IPS-18a (cell line): ENCODE results near the gene ZFYVE28.

Experiments
- H3K27ac ChIP-seq: one replicate; pipeline ENCODE4 v1.5.1; 2013; ENCODE audit warnings: low read length
- H3K27me3 ChIP-seq: one replicate; pipeline ENCODE4 v1.6.1; 2013; ENCODE audit warnings: mild to moderate bottlenecking, low read length; ENCODE audit not compliant: control insufficient read depth, insufficient read depth
- H3K36me3 ChIP-seq: one replicate; pipeline ENCODE4 v1.6.1; 2013; ENCODE audit warnings: low read depth, low read length; ENCODE audit not compliant: control insufficient read depth
- H3K4me1 ChIP-seq: one replicate; pipeline ENCODE4 v1.6.1; 2013; ENCODE audit warnings: low read depth, low read length; ENCODE audit not compliant: control insufficient read depth
- H3K4me3 ChIP-seq: one replicate; pipeline ENCODE4 v1.5.1; 2013; ENCODE audit warnings: low read length
- H3K9ac ChIP-seq: one replicate; pipeline ENCODE4 v1.6.1; 2013; ENCODE audit warnings: mild to moderate bottlenecking, low read length, moderate library complexity
- H3K9me3 ChIP-seq: one replicate; pipeline ENCODE4 v1.6.1; 2013; ENCODE audit warnings: low read depth, low read length; ENCODE audit not compliant: control insufficient read depth

Gene ZFYVE28

GRCh38 chr4:2321279-2322196 is 96.9 kb downstream of the ZFYVE28 start:
- Histone ChIP-seq H3K9ac (no peak overlapping the region), H3K27ac (no peak overlapping the region), H3K4me3 (no peak overlapping the region), H3K27me3 (no peaks in the 10 kb centered on the region), H3K4me1 (no peaks in the 10 kb centered on the region), H3K36me3 (no peaks in the 10 kb centered on the region), H3K9me3 (no peaks in the 10 kb centered on the region)

GRCh38 chr4:2320746-2321145 is 97.7 kb downstream of the ZFYVE28 start:
- no peaks in the 10 kb centered on the region for H3K4me1 ChIP-seq
- no peaks in the 10 kb centered on the region for H3K36me3 ChIP-seq

GRCh38 chr4:2320152-2320551 is 98.3 kb downstream of the ZFYVE28 start:
- no peaks in the 10 kb centered on the region for H3K9me3 ChIP-seq
- no peaks in the 10 kb centered on the region for H3K36me3 ChIP-seq
- no peak overlapping the region for H3K27ac ChIP-seq
- H3K9ac ChIP-seq: no peak overlapping the region
- no peak overlapping the region for H3K4me3 ChIP-seq
- H3K27me3 ChIP-seq: no peaks in the 10 kb centered on the region
- H3K4me1 ChIP-seq: no peaks in the 10 kb centered on the region

More at GRCh38 chr4:2320746-2321145, 97.7 kb downstream of the ZFYVE28 start:
- no peaks in the 10 kb centered on the region for H3K27me3 ChIP-seq
- no peak overlapping the region for H3K27ac ChIP-seq
- no peak overlapping the region for H3K4me3 ChIP-seq
- no peaks in the 10 kb centered on the region for H3K9me3 ChIP-seq
- no peak overlapping the region for H3K9ac ChIP-seq

GRCh38 chr4:2318885-2319284 is 99.6 kb downstream of the ZFYVE28 start:
- H3K9ac ChIP-seq: no peak overlapping the region
- H3K27me3 ChIP-seq: no peaks in the 10 kb centered on the region
- no peaks in the 10 kb centered on the region for H3K4me1 ChIP-seq
- H3K36me3 ChIP-seq: no peaks in the 10 kb centered on the region
- H3K9me3 ChIP-seq: no peaks in the 10 kb centered on the region
- no peak overlapping the region for H3K27ac ChIP-seq
- H3K4me3 ChIP-seq: no peak overlapping the region

GRCh38 chr4:2318476-2318875 is 100.0 kb downstream of the ZFYVE28 start:
- Histone ChIP-seq H3K9ac (no peak overlapping the region), H3K36me3 (no peaks in the 10 kb centered on the region), H3K27me3 (no peaks in the 10 kb centered on the region), H3K9me3 (no peaks in the 10 kb centered on the region), H3K27ac (no peak overlapping the region), H3K4me3 (no peak overlapping the region), H3K4me1 (no peaks in the 10 kb centered on the region)

GRCh38 chr4:2313366-2313765 is 105.1 kb downstream of the ZFYVE28 start:
- no peak overlapping the region for H3K27ac ChIP-seq
- H3K9me3 ChIP-seq: no peaks in the 10 kb centered on the region
- no peak overlapping the region for H3K4me3 ChIP-seq
- no peaks in the 10 kb centered on the region for H3K27me3 ChIP-seq
- H3K9ac ChIP-seq: no peak overlapping the region
- H3K4me1 ChIP-seq: no peaks in the 10 kb centered on the region
- H3K36me3 ChIP-seq: no peaks in the 10 kb centered on the region

GRCh38 chr4:2306773-2307410 is 111.6 kb downstream of the ZFYVE28 start:
- no peaks in the 10 kb centered on the region for H3K9me3 ChIP-seq
- H3K27me3 ChIP-seq: no peaks in the 10 kb centered on the region
- H3K9ac ChIP-seq: no peak overlapping the region
- no peaks in the 10 kb centered on the region for H3K4me1 ChIP-seq
- no peak overlapping the region for H3K27ac ChIP-seq
- H3K4me3 ChIP-seq: no peak overlapping the region
- H3K36me3 ChIP-seq: no peaks in the 10 kb centered on the region

- Histone ChIP-seq H3K4me1 (no peaks in the 10 kb centered on the region), H3K4me3 (no peak overlapping the region), H3K9ac (no peak overlapping the region), H3K27ac (no peak overlapping the region), H3K9me3 (no peaks in the 10 kb centered on the region), H3K27me3 (no peaks in the 10 kb centered on the region), H3K36me3 (no peaks in the 10 kb centered on the region)
Measured at GRCh38 chr4:2305766-2306501, 112.5 kb downstream of the ZFYVE28 start.

GRCh38 chr4:2304877-2305561 is 113.4 kb downstream of the ZFYVE28 start:
- no peaks in the 10 kb centered on the region for H3K4me1 ChIP-seq
- no peaks in the 10 kb centered on the region for H3K27me3 ChIP-seq
- no peak overlapping the region for H3K4me3 ChIP-seq
- H3K9ac ChIP-seq: no peak overlapping the region
- H3K9me3 ChIP-seq: no peaks in the 10 kb centered on the region
- H3K27ac ChIP-seq: no peak overlapping the region
- H3K36me3 ChIP-seq: no peaks in the 10 kb centered on the region

- H3K27me3 ChIP-seq: no peaks in the 10 kb centered on the region
- H3K27ac ChIP-seq: no peak overlapping the region
- H3K4me3 ChIP-seq: no peak overlapping the region
- H3K4me1 ChIP-seq: no peaks in the 10 kb centered on the region
- H3K9me3 ChIP-seq: no peaks in the 10 kb centered on the region
- no peaks in the 10 kb centered on the region for H3K36me3 ChIP-seq
- H3K9ac ChIP-seq: no peak overlapping the region
Measured at GRCh38 chr4:2304321-2304876, 114.0 kb downstream of the ZFYVE28 start.
